ENCODE data around the gene SCYL1.
"Not testable (repeated sequence)": the region's sequence is repeated elsewhere in the genome, so short reads cannot be mapped to it uniquely, and the experiment has no call there.

SCYL1 gene

GRCh38 chr11:65506290-65506771 lies 18.6 kb upstream of the SCYL1 start:
- DNase-seq (ENCODE audit: low read depth): no peak

GRCh38 chr11:65506772-65507505 lies 17.9 kb upstream of the SCYL1 start:
- no peak for DNase-seq (ENCODE audit: low read depth)

DNA sequence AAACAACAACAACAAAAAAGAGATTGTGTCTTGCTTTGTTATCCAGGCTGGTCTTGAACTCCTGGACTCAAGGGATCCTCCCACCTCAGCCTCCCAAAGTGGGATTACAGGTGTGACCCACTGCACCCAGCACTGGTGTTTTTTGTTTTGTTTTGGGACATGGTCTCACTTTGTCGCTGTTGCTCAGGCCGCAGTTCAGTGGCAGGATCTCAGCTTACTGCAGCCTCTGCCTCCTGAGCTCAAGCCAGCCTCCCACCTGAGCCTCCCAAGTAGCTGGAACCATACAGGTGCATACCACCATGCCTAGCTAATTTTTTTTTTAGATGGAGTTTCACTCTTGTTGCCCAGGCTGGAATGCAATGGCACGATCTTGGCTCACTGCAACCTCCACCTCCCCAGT lies 12.6 kb upstream of the SCYL1 start:
- DNase-seq (ENCODE audit: low read depth): not testable (repeated sequence)

DNA sequence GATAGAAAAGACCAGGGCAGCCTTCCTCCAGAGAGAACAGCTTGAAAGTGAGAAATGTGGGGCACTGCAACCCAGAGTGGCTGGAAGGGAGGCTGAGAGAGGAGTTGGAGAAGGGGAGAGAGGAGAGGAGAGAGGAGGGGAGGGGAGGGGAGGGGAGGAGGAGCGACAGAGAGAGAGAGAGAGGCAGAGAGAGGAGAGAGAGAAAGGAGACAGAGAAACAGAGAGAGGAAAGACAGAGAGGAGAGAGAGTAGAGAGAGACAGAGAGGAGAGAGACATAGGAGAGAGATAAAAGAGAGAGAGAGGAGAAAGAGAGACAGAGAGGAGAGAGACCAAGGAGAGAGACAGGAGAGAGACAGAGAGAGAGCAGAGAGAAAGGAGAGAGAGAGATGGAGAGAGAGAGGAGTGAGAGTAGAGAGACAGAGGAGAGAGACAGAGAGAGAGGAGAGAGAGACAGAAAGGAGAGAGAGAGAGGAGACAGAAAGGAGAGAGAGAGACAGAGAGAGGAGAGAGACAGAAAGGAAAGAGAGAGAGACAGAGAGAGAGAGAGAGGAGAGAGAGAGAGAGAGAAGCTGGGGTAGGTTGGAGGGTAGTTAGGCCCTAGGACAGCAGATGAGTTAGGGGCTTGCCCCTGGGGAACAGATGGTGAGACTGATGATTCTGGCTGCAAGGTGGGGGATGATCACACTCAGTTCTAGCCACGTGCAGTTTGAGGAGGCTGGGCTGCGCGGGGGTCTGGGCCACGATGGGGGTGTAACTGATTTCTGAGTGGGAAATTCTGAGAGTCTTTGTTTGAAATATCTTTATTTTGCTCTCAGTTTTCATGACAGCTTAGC lies 8.5 kb upstream of the SCYL1 start:
- no peak for DNase-seq (ENCODE audit: low read depth)

DNA sequence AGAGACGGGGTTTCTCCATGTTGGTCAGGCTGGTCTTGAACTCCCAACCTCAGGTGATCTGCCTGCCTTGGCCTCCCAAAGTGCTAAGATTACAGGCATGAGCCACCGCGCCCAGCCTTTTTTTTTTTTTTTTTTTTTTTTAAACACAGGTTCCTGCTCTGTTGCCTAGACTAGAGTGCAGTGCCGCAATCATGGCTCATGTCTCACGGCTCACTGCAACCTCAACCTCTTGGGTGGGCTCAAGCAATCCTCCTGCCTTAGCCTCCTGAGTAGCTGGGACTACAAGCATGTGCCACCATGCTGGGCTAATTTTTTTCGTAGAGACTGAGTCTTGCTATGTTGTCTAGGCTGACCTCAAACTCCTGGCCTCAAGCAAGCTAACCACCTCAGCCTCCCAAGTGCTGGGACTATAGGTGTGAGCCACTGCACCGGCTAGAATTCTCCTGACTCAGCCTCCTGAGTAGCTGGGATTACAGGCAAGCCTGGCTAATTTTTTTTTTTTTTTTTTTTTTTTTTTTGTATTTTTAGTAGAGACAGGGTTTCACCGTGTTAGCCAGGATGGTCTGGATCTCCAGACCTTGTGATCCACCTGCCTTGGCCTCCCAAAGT lies 5.8 kb upstream of the SCYL1 start:
- not testable (repeated sequence) for DNase-seq (ENCODE audit: low read depth)

DNA sequence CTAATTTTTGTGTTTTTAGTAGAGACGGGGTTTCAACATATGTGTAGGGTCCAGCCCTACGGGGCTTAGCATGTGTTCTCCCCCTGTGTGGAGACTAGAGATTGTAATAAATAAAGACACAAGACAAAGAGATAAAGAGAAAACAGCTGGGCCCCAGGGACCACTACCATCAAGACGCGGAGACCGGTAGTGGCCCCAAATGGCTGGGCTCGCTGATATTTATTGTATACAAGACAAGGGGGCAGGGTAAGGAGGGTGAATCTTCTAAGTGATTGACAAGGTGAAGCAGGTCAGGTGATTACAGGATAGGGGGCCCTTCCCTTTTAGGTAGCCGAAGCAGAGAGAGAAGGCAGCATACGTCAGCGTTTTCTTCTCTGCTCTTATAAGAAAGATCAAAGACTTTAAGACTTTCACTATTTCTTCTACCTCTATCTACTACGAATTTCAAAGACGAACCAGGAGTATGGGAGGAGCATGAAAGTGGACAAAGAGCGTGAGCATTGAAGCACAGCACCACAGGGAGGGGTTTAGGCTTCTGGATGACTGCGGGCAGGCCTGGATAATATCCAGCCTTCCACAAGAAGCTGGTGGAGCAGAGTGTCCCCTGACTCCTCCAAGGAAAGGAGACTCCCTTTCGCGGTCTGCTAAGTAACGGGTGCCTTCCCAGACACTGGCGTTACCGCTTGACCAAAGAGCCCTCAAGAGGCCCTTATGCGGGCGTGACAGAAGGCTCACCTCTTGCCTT lies 2.9 kb upstream of the SCYL1 start:
- DNase-seq (ENCODE audit: low read depth): not testable (repeated sequence)

DNA sequence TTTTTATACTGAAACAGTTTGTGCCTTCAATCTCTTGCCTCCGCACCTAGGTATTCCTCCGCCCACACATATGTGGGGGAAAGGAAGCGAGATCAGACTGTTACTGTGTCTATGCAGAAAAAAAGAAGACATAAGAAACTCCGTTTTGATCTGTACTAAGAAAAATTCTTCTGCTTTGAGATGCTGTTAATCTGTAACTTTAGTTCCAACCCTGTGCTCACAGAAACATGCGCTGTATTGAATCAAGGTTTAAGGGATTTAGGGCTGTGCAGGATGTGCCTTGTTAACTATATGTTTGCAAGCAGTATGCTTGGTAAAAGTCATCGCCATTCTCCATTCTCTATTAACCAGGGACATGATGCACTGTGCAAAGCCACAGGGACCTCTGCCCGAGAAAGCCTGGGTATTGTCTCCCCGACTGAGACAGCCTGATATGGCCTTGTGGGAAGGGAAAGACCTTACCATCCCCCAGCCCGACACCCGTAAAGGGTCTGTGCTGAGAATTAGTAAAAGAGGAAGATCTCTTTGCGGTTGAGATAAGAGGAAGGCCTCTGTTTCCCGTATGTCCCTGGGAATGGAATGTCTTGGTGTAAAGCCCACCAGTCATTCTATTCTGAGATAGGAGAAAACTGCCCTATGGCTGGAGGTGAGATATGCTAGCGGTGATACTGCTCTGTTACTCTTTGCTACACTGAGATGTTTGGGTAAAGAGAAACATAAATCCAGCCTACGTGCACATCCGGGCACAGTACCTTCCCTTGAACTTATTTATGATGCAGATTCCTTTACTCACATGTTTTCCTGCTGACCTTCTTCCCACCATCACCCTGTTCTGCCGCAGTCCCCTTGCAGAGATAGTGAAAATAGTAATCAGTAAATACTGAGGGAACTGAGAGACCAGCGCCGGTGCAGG lies 1.9 kb upstream of the SCYL1 start:
- not testable (repeated sequence) for DNase-seq (ENCODE audit: low read depth)

DNA sequence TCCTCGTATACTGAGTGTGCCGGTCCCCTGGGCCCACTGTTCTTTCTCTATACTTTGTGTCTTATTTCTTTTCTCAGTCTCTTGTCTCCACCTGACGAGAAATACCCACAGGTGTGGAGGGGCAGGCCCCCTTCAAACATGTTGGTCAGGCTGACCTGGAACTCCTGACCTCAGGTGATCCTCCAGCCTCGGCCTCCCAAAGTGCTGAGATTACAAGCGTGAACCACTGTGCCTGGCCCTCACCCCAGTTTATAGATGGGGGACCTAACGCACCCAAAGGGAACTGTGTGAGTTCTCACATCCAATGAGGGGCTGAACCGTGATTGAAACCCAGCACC lies 1.3 kb upstream of the SCYL1 start:
- DNase-seq (ENCODE audit: low read depth): not testable (repeated sequence)

- DNase-seq (ENCODE audit: low read depth): no peak
These were observed 706 bp upstream of the SCYL1 start for GRCh38 chr11:65524014-65524740.

GRCh38 chr11:65525546-65526480 lies 930 bp downstream of the SCYL1 start:
- DNase-seq (ENCODE audit: low read depth): no peak

- DNase-seq (ENCODE audit: low read depth): no peak
These were observed 1.9 kb downstream of the SCYL1 start for GRCh38 chr11:65526744-65527143.

DNA sequence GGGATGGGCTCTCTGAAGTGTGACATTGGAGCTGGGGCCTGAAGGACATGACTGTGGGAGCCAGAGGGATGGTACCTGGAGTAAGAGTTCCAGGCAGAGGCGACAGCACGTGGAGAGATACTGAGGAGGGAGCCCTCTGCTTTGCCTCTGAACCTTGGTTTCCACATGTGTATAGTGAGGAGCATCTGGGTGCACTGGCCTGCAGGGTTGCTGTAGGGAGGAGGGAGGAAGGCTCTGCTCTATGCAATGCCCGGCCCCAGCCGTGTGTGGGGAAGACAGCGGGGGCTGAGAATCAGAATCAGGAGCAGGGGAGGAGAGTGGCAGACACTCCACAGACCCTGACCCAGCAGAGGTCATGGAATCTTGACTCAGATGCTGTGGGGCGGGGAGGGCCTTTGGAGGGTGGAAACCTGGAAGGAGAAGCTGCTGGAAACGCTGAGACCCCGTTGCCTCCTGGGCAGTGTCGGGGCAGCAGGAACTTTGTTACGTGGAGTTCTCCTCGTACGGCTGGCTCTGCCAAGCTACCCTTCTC lies 4.0 kb downstream of the SCYL1 start:
- no peak for DNase-seq (ENCODE audit: low read depth)

GRCh38 chr11:65529475-65530156 lies 4.7 kb downstream of the SCYL1 start:
- DNase-seq (ENCODE audit: low read depth): no peak

DNA sequence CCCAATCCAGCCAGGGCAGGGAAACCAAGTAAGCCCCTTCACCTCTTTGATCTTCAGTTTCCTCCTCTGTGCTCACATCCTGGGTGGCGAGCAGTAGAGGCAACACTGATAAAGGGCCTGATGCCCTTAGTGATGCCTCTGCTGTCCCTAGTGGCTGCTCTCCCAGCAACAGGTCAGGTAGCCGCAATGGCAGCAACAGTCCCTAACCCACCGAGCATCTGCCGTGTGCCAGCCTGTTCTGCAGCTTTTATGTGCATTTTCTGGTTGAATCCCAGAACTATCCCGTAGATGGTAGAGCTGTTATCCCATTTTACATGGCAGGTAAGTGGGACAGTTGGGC lies 5.2 kb downstream of the SCYL1 start:
- DNase-seq (ENCODE audit: low read depth): no peak

GRCh38 chr11:65532388-65533064 lies 7.6 kb downstream of the SCYL1 start:
- DNase-seq (ENCODE audit: low read depth): no peak

DNA sequence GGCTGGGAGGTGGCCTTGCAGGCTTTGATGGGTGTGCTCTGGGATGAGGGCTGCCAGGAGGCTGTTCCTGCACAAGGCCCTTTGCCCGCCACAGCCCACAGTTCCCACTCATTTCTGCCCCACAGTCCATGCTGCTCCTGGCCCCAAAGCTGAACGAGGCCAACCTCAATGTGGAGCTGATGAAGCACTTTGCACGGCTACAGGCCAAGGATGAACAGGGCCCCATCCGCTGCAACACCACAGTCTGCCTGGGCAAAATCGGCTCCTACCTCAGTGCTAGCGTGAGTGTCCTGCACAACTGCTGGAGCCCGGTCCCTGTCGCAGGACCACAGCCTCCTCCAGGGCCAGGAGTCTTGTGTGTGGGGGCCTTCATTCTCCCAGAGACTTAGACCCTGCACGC lies 10.2 kb downstream of the SCYL1 start:
- no peak for DNase-seq (ENCODE audit: low read depth)

DNA sequence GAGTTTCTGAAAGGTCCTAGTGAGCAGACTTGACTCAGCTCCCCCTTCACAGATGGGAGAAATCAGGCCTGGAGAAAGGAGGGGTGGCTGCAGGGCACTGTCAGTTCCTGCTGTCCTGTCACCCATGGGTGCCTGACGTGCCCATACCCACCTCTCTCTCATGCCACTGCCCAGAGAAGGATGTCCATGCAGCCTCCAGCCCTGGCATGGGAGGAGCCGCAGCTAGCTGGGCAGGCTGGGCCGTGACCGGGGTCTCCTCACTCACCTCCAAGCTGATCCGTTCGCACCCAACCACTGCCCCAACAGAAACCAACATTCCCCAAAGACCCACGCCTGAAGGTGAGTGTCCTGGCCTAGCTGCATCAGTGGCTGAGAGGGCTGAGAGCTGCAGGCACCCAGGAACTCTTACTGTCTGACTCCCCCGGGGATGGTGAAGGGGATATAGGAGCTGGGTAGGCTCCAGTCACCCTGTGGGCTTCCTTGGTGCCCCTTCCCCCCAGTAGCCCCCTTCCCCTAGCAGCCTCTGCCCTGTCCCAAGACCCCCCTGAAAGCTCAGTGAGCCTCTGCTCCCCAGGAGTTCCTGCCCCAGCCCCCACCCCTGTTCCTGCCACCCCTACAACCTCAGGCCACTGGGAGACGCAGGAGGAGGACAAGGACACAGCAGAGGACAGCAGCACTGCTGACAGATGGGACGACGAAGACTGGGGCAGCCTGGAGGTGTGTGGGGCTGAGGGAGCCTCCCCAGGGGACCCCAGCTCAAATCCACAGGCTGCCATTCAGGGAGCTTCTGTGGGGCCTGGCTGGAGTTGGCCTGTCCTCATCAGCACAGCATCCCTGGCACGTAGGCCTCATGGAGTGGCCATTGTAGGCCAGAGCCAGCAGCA lies 11.8 kb downstream of the SCYL1 start:
- DNase-seq (ENCODE audit: low read depth): no peak

All from activated T-helper 1 cell treated with Interleukin-2 at 50 U/mL for 16 hours (primary cell).